Measurements from ENCODE around the gene CDC14A. TPM values are rescaled to one million over a fixed set of nuclear protein-coding genes. Genes with fewer than 3 reads are reported as not detected.

CDC14A gene
- total RNA-seq, 1 experiment from 2014 or later, result 6.6 TPM

DNA sequence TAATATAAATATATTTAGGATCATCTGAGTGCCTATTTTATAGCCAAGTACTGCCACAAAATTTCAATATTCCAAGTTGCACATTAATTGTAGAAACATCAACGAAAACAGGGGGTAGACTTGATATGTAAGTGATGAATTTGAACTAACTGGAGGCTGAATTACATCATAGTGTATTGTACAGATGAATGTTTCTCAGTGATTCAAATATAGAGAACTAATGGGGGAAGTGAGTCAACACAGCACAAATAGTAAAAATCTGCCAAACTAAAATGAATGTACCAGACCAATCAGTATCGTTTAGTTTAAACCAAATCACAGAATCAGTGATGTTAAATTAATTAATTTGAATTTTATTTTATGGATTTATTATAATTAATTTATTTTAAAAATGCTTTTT lies 43.5 kb upstream of the CDC14A start:
- Histone ChIP-seq H3K9me3 (ENCODE audit: control insufficient read depth, insufficient read depth, low read depth, low read length) (no peaks in the 10 kb centered on the region), H3K4me1 (ENCODE audit: control insufficient read depth, insufficient read depth, low read length) (no peaks in the 10 kb centered on the region), H3K27me3 (ENCODE audit: control insufficient read depth, insufficient read depth, low read length) (no peaks in the 10 kb centered on the region), H3K36me3 (ENCODE audit: control insufficient read depth, insufficient read depth, low read length) (no peaks in the 10 kb centered on the region), H3K4me3 (ENCODE audit: low read depth in 2 of 2, low read length in 2 of 2) (no peak overlapping the region), H3K27ac (ENCODE audit: low read length) (no peak overlapping the region)
- BruUV-seq (replicated peaks), result no TSS peak
- ChIA-PET POLR2A (no interaction called here), CTCF (no interaction called here)
- intact Hi-C loops (cut with micrococcal nuclease; ENCODE audit: unreplicated experiment) (no loop called here), in situ Hi-C loops (cut with HindIII; ENCODE audit: low pct_unique_long_range_greater_than_20kb, low sequenced_read_pairs) (no loop called here)
- TF ChIP-seq, protein P1, sequence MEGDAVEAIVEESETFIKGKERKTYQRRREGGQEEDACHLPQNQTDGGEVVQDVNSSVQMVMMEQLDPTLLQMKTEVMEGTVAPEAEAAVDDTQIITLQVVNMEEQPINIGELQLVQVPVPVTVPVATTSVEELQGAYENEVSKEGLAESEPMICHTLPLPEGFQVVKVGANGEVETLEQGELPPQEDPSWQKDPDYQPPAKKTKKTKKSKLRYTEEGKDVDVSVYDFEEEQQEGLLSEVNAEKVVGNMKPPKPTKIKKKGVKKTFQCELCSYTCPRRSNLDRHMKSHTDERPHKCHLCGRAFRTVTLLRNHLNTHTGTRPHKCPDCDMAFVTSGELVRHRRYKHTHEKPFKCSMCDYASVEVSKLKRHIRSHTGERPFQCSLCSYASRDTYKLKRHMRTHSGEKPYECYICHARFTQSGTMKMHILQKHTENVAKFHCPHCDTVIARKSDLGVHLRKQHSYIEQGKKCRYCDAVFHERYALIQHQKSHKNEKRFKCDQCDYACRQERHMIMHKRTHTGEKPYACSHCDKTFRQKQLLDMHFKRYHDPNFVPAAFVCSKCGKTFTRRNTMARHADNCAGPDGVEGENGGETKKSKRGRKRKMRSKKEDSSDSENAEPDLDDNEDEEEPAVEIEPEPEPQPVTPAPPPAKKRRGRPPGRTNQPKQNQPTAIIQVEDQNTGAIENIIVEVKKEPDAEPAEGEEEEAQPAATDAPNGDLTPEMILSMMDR (IDR thresholded peaks at IDR 0.05), result no peak
- no peak for ATAC-seq
- DNase-seq (ENCODE audit: low read depth, low spot score), result no peak

DNA sequence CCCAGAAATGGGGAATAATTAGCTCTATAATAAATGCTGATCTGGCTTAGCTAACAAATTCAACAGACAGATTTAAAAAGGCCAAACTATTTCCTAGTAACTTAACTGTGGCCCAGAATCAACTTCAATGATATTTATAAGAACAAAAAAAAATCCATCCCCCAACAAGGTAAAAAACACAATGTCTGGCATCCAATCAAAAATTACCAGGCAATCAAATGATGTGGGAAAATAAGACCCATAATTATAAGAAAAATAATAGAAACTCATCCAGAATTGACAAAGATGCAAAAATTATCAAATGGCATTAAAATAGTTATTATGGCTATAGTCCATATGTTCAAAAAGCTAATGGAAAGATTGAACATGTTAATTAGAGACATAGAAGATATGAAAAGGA lies 42.4 kb upstream of the CDC14A start:
- TF ChIP-seq, protein P2, sequence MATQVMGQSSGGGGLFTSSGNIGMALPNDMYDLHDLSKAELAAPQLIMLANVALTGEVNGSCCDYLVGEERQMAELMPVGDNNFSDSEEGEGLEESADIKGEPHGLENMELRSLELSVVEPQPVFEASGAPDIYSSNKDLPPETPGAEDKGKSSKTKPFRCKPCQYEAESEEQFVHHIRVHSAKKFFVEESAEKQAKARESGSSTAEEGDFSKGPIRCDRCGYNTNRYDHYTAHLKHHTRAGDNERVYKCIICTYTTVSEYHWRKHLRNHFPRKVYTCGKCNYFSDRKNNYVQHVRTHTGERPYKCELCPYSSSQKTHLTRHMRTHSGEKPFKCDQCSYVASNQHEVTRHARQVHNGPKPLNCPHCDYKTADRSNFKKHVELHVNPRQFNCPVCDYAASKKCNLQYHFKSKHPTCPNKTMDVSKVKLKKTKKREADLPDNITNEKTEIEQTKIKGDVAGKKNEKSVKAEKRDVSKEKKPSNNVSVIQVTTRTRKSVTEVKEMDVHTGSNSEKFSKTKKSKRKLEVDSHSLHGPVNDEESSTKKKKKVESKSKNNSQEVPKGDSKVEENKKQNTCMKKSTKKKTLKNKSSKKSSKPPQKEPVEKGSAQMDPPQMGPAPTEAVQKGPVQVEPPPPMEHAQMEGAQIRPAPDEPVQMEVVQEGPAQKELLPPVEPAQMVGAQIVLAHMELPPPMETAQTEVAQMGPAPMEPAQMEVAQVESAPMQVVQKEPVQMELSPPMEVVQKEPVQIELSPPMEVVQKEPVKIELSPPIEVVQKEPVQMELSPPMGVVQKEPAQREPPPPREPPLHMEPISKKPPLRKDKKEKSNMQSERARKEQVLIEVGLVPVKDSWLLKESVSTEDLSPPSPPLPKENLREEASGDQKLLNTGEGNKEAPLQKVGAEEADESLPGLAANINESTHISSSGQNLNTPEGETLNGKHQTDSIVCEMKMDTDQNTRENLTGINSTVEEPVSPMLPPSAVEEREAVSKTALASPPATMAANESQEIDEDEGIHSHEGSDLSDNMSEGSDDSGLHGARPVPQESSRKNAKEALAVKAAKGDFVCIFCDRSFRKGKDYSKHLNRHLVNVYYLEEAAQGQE (IDR thresholded peaks at IDR 0.05; ENCODE audit: insufficient read depth in 1 of 2, low read depth in 2 of 2, low read length in 1 of 2), result no peak
- TF ChIP-seq POLR2AphosphoS5 (IDR thresholded peaks at IDR 0.05; ENCODE audit: low read depth, low read length) (no peak), TCF7L2 (IDR thresholded peaks at IDR 0.05; ENCODE audit: low read depth, low read length) (no peak), SIN3A (IDR thresholded peaks at IDR 0.05; ENCODE audit: borderline replicate concordance, insufficient read depth, low read depth, low read length) (no peak)
- TF ChIP-seq, protein P1 (IDR thresholded peaks at IDR 0.05), result no peak

DNA sequence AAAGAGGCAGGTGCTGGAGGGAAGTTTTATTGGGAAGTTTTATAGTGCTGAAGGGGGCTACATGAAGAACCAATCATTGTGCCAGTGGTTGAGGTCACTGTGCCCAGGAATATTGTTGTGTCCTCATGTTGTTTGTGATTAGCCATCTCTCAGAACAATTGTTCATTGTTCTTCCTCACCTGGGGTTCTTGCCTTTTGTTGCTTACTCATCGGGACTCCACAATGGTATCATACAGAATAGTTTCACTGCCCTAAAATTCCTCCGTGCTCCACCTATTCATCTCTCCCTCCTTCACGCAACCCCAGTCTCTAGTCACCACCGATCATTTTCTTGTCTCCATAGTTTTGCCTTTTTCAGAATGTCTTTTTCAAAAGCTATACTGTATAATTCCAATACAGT lies 38.9 kb upstream of the CDC14A start:
- ChIA-PET CTCF (no interaction called here), POLR2A (no interaction called here)
- in situ Hi-C loops (cut with HindIII; ENCODE audit: low pct_unique_long_range_greater_than_20kb, low sequenced_read_pairs), result no loop called here
- H3K4me1 ChIP-seq (ENCODE audit: control insufficient read depth, insufficient read depth, low read length), result no peaks in the 10 kb centered on the region
- no peaks in the 10 kb centered on the region for H3K9me3 ChIP-seq (ENCODE audit: control insufficient read depth, insufficient read depth, low read depth, low read length)
- no peak overlapping the region for H3K27ac ChIP-seq (ENCODE audit: low read length)
- TF ChIP-seq, protein P1 (IDR thresholded peaks at IDR 0.05), result no peak
- TF ChIP-seq SIN3A (IDR thresholded peaks at IDR 0.05; ENCODE audit: borderline replicate concordance, insufficient read depth, low read depth, low read length) (no peak), POLR2AphosphoS5 (IDR thresholded peaks at IDR 0.05; ENCODE audit: low read depth, low read length) (no peak)
- TF ChIP-seq, protein P2 (IDR thresholded peaks at IDR 0.05; ENCODE audit: insufficient read depth in 1 of 2, low read depth in 2 of 2, low read length in 1 of 2), result no peak
- H3K36me3 ChIP-seq (ENCODE audit: control insufficient read depth, insufficient read depth, low read length), result no peaks in the 10 kb centered on the region
- intact Hi-C loops (cut with micrococcal nuclease; ENCODE audit: unreplicated experiment), result no loop called here
- BruUV-seq (replicated peaks), result no TSS peak
- H3K27me3 ChIP-seq (ENCODE audit: control insufficient read depth, insufficient read depth, low read length), result no peaks in the 10 kb centered on the region
- ATAC-seq (no peak), DNase-seq (ENCODE audit: low read depth, low spot score) (no peak)
- H3K4me3 ChIP-seq (ENCODE audit: low read depth in 2 of 2, low read length in 2 of 2), result no peak overlapping the region

More for the DNA sequence above, 42.4 kb upstream of the CDC14A start:
- no peak for DNase-seq (ENCODE audit: low read depth, low spot score)
- Histone ChIP-seq H3K4me1 (ENCODE audit: control insufficient read depth, insufficient read depth, low read length) (no peaks in the 10 kb centered on the region), H3K27me3 (ENCODE audit: control insufficient read depth, insufficient read depth, low read length) (no peaks in the 10 kb centered on the region), H3K9me3 (ENCODE audit: control insufficient read depth, insufficient read depth, low read depth, low read length) (no peaks in the 10 kb centered on the region), H3K4me3 (ENCODE audit: low read depth in 2 of 2, low read length in 2 of 2) (no peak overlapping the region), H3K36me3 (ENCODE audit: control insufficient read depth, insufficient read depth, low read length) (no peaks in the 10 kb centered on the region), H3K27ac (ENCODE audit: low read length) (no peak overlapping the region)
- BruUV-seq (replicated peaks), result no TSS peak
- in situ Hi-C loops (cut with HindIII; ENCODE audit: low pct_unique_long_range_greater_than_20kb, low sequenced_read_pairs) (no loop called here), intact Hi-C loops (cut with micrococcal nuclease; ENCODE audit: unreplicated experiment) (no loop called here)
- no peak for ATAC-seq
- POLR2A ChIA-PET, result no interaction called here
- CTCF ChIA-PET, result interaction anchor here (0.5 kb wide), 1 partner anchor 192 kb away, joined by 3 read pairs; no protein-coding TSS in a partner anchor
